ENCODE data around the gene ASTN2.
A peak's percentile ranks its signal among the peaks of the same experiment; 100 is the strongest.

ASTN2 gene

GRCh38 chr9:116616304-116616914, 798.4 kb downstream of the ASTN2 start:
- TF ChIP-seq CTCF (IDR thresholded peaks at IDR 0.05; ENCODE audit: low read depth, low read length, missing control alignments): no peak
- H3K4me3 ChIP-seq (ENCODE audit: low read depth, low read length): no peak overlapping the region
- DNase-seq (ENCODE audit: low read depth): no peak

GRCh38 chr9:116608064-116608463, 806.8 kb downstream of the ASTN2 start:
- DNase-seq (ENCODE audit: low read depth): no peak
- TF ChIP-seq CTCF (IDR thresholded peaks at IDR 0.05; ENCODE audit: low read depth, low read length, missing control alignments): no peak
- H3K4me3 ChIP-seq (ENCODE audit: low read depth, low read length): no peak overlapping the region

- no peak for DNase-seq (ENCODE audit: low read depth)
- H3K4me3 ChIP-seq (ENCODE audit: low read depth, low read length): no peak overlapping the region
- no peak for TF ChIP-seq CTCF (IDR thresholded peaks at IDR 0.05; ENCODE audit: low read depth, low read length, missing control alignments)
These were observed 808.9 kb downstream of the ASTN2 start for GRCh38 chr9:116605904-116606341.

- H3K4me3 ChIP-seq (ENCODE audit: low read depth, low read length): no peak overlapping the region
- TF ChIP-seq CTCF (IDR thresholded peaks at IDR 0.05; ENCODE audit: low read depth, low read length, missing control alignments): no peak
- no peak for DNase-seq (ENCODE audit: low read depth)
These were observed 809.8 kb downstream of the ASTN2 start for GRCh38 chr9:116605060-116605459.

GRCh38 chr9:116604251-116604650, 810.6 kb downstream of the ASTN2 start:
- no peak for TF ChIP-seq CTCF (IDR thresholded peaks at IDR 0.05; ENCODE audit: low read depth, low read length, missing control alignments)
- no peak for DNase-seq (ENCODE audit: low read depth)
- H3K4me3 ChIP-seq (ENCODE audit: low read depth, low read length): no peak overlapping the region

GRCh38 chr9:116599342-116599884, 815.4 kb downstream of the ASTN2 start:
- DNase-seq (ENCODE audit: low read depth): no peak
- H3K4me3 ChIP-seq (ENCODE audit: low read depth, low read length): no peak overlapping the region
- TF ChIP-seq CTCF (IDR thresholded peaks at IDR 0.05; ENCODE audit: low read depth, low read length, missing control alignments): peak; percentile 32

GRCh38 chr9:116596646-116597045, 818.2 kb downstream of the ASTN2 start:
- no peak overlapping the region for H3K4me3 ChIP-seq (ENCODE audit: low read depth, low read length)
- TF ChIP-seq CTCF (IDR thresholded peaks at IDR 0.05; ENCODE audit: low read depth, low read length, missing control alignments): no peak
- DNase-seq (ENCODE audit: low read depth): no peak

All from GM12864 (cell line).